Gastrocnemius medialis (tissue), 4 donors: Measurements from ENCODE around the gene SLC5A10. TPM values are rescaled to one million over a fixed set of nuclear protein-coding genes. Genes with fewer than 3 reads are reported as not detected.

Source experiments
- ATAC-seq, 2 donors: fragments of 150-250 bp; one replicate each; pipeline ENCODE4 v1.9.1; 2016
- DNase-seq, 2 donors: peaks; one replicate each; pipeline ENCODE4 v3.0.0-alpha.2; 2019
- H3K27ac ChIP-seq, 4 donors: fragments of 200-600 bp; sonication (generic); 1 replicate in 1 of 4; 2 replicates in 3 of 4; pipeline ENCODE4 v1.5.1; 2016 to 2018; ENCODE audit warnings: mild to moderate bottlenecking in 2 of 4, moderate library complexity in 1 of 4
- H3K27me3 ChIP-seq, 3 donors: fragments of 200-600 bp; sonication (generic) in 2 of 3; 1 replicate in 1 of 3; 2 replicates in 2 of 3; pipeline versions ENCODE4 v1.5.1 to v1.6.0; 2016 to 2019; ENCODE audit warnings: mild to moderate bottlenecking in 1 of 3, moderate library complexity in 1 of 3
- H3K36me3 ChIP-seq, 2 donors: fragments of 200-600 bp; sonication (generic) in 1 of 2; one replicate each; pipeline ENCODE4 v1.5.1; 2017 to 2018
- H3K4me1 ChIP-seq, 2 donors: fragments of 200-600 bp; sonication (generic) in 1 of 2; one replicate each; pipeline ENCODE4 v1.5.1; 2016 to 2017; ENCODE audit warnings: mild to moderate bottlenecking in 2 of 2
- H3K4me3 ChIP-seq, 4 donors: fragments of 200-600 bp; sonication (generic) in 3 of 4; 1 replicate in 1 of 4; 2 replicates in 3 of 4; pipeline ENCODE4 v1.5.1; 2016 to 2019; ENCODE audit warnings: mild to moderate bottlenecking in 2 of 4
- H3K9me3 ChIP-seq, 3 donors: fragments of 200-600 bp; sonication (generic) in 2 of 3; 1 replicate in 1 of 3; 2 replicates in 2 of 3; pipeline ENCODE4 v1.5.1; 2016 to 2019
- CTCF ChIP-seq, 5 experiments: fragments of 450-650 bp in 3 of 5; fragments of 200-600 bp in 2 of 5; sonication (generic) in 2 of 5; IDR thresholded peaks in 4 of 5; conservative IDR thresholded peaks in 1 of 5; 1 replicate in 4 of 5; 2 replicates in 1 of 5; pipeline ENCODE4 v1.5.1; 2016 to 2019; ENCODE audit warnings: antibody characterized with exemption in 5 of 5, mild to moderate bottlenecking in 3 of 5, moderate library complexity in 3 of 5
- POLR2A ChIP-seq, 2 donors: fragments of 450-650 bp; IDR thresholded peaks; one replicate each; pipeline ENCODE4 v1.6.1; 2017; ENCODE audit warnings: antibody characterized with exemption in 2 of 2, mild to moderate bottlenecking in 2 of 2, moderate library complexity in 2 of 2
- in situ Hi-C, 4 donors: fragments of 200-750 bp; cut with MboI; loops; one replicate each; pipeline versions ENCODE4 v1.15.0 to v1.8.0; 2017; ENCODE audit warnings: low sequenced_read_pairs in 4 of 4
- intact Hi-C: fragments of 100-400 bp; cut with DNase I; formaldehyde crosslinking; loops from one replicate; pipeline ENCODE4 v1.15.1; 2023; ENCODE audit warnings: low total_unique reads
- total RNA-seq, 4 donors: library from RNA; depleted of rRNA; stranded (reverse); fragments of >200 nt; gene quantifications; one replicate each; pipeline versions ENCODE4 v1.1.0 to v1.2.3, GENCODE V29; 2016

Gene SLC5A10
- total RNA-seq, 4 donors from 2014 or later: not detected

- in situ Hi-C loops: no loop called here
- peaks cover 0 to 42% of the 10 kb centered on the region in 2 donors for H3K36me3 ChIP-seq
- no peaks in the 10 kb centered on the region for H3K4me1 ChIP-seq
- DNase-seq (no peak), ATAC-seq (no peak)
- H3K27me3 ChIP-seq: no peaks in the 10 kb centered on the region
- no peaks in the 10 kb centered on the region for H3K9me3 ChIP-seq
- no peak overlapping the region for H3K4me3 ChIP-seq
- no peak overlapping the region for H3K27ac ChIP-seq
- intact Hi-C loops: no loop called here
- TF ChIP-seq CTCF (IDR thresholded peaks at IDR 0.05 in 4 of 5, conservative IDR thresholded peaks at IDR 0.05 in 1 of 5) (no peak), POLR2A (IDR thresholded peaks at IDR 0.05) (no peak)
These were observed 41.1 kb upstream of the SLC5A10 start for GRCh38 chr17:18910881-18911280.

GRCh38 chr17:18916816-18917500, 35.0 kb upstream of the SLC5A10 start:
- intact Hi-C loops (no loop called here), in situ Hi-C loops (no loop called here)
- no peak overlapping the region for H3K27ac ChIP-seq
- H3K9me3 ChIP-seq: no peaks in the 10 kb centered on the region
- H3K36me3 ChIP-seq: peaks cover 0 to 44% of the 10 kb centered on the region in 2 donors
- H3K4me1 ChIP-seq: peaks cover 2 to 9% of the 10 kb centered on the region in 2 donors
- no peaks in the 10 kb centered on the region for H3K27me3 ChIP-seq
- DNase-seq: no peak
- no peak overlapping the region for H3K4me3 ChIP-seq
- no peak for ATAC-seq
- no peak for TF ChIP-seq CTCF (IDR thresholded peaks at IDR 0.05 in 4 of 5, conservative IDR thresholded peaks at IDR 0.05 in 1 of 5)
- TF ChIP-seq POLR2A (IDR thresholded peaks at IDR 0.05): no peak

GRCh38 chr17:18917506-18918032, 34.4 kb upstream of the SLC5A10 start:
- in situ Hi-C loops: no loop called here
- ATAC-seq (no peak), DNase-seq (no peak)
- H3K36me3 ChIP-seq: peaks cover 0 to 38% of the 10 kb centered on the region in 2 donors
- intact Hi-C loops: no loop called here
- TF ChIP-seq POLR2A (IDR thresholded peaks at IDR 0.05) (no peak), CTCF (IDR thresholded peaks at IDR 0.05 in 4 of 5, conservative IDR thresholded peaks at IDR 0.05 in 1 of 5) (no peak)
- no peak overlapping the region for H3K27ac ChIP-seq
- peaks cover 7 to 9% of the 10 kb centered on the region in 2 donors for H3K4me1 ChIP-seq
- no peak overlapping the region for H3K4me3 ChIP-seq
- H3K27me3 ChIP-seq: no peaks in the 10 kb centered on the region
- H3K9me3 ChIP-seq: no peaks in the 10 kb centered on the region

GRCh38 chr17:18919963-18920362, 32.0 kb upstream of the SLC5A10 start:
- Histone ChIP-seq H3K9me3 (no peaks in the 10 kb centered on the region), H3K4me1 (peaks cover 7 to 9% of the 10 kb centered on the region in 2 donors), H3K4me3 (no peak overlapping the region), H3K27me3 (no peaks in the 10 kb centered on the region), H3K27ac (no peak overlapping the region), H3K36me3 (peaks cover 0 to 32% of the 10 kb centered on the region in 2 donors)
- ATAC-seq (no peak), DNase-seq (no peak)
- intact Hi-C loops (no loop called here), in situ Hi-C loops (no loop called here)
- TF ChIP-seq POLR2A (IDR thresholded peaks at IDR 0.05) (no peak), CTCF (IDR thresholded peaks at IDR 0.05 in 4 of 5, conservative IDR thresholded peaks at IDR 0.05 in 1 of 5) (no peak)
